ENCODE results near the gene LRRC8D.

Gene LRRC8D

DNA sequence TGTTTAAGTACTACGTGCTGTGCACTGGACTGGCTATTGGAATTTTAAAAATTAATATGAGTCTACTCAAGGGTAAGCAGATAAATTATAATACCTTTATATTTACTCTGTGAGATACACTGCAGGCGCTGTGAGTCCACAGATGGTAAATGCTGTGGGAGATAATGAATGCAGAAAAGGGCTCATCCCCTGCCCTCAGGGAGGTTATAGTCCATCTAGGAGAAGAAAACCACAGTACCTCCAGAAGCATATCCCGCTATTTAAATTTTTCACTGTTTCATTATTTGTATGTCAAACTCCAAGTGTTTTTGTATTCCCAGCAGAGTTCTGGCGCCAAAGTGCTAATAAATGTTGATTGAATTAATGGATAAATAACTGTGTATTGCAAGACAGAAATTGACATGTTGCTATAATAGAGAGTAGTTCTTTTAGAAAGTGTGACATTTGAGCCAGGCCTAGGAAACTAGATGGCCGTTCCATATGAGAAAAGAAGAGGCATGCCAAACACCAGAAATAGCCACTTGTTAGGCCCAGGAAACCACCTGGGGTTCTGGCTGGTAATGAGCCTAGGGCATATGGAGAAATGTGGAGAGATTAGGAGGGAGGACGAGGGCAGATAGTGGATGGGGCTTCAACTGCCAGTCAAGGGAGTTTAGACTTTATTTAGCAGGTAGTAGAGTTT lies 61.7 kb downstream of the LRRC8D start:
- Histone ChIP-seq H4K91ac (ENCODE audit: low read length) (no peak overlapping the region), H3K4me2 (ENCODE audit: low read length, poor library complexity, severe bottlenecking) (no peak overlapping the region), H2AFZ (ENCODE audit: low read depth, low read length) (no peak overlapping the region), H3K36me3 (ENCODE audit: control insufficient read depth in 1 of 2, insufficient read depth in 2 of 2, low read depth in 1 of 2, low read length in 2 of 2) (peaks cover 0 to 4% of the 10 kb centered on the region in 2 experiments), H2BK12ac (ENCODE audit: low read length in 2 of 2) (no peak overlapping the region), H2BK120ac (ENCODE audit: low read depth, low read length) (no peak overlapping the region), H3K79me1 (replicated peaks; ENCODE audit: low read length, poor library complexity, severe bottlenecking) (peaks cover 29% of the 10 kb centered on the region), H3K4me1 (ENCODE audit: control insufficient read depth, insufficient read depth, low read depth, low read length) (peaks cover 2% of the 10 kb centered on the region), H3K18ac (ENCODE audit: low read depth in 1 of 2, low read length in 2 of 2) (no peak overlapping the region), H2BK5ac (ENCODE audit: low read depth, low read length, poor library complexity, severe bottlenecking) (no peak overlapping the region), H2AK5ac (ENCODE audit: low read length, severe bottlenecking) (no peak overlapping the region), H3K23ac (ENCODE audit: low read length in 2 of 2) (no peak overlapping the region), H3K4ac (ENCODE audit: low read depth in 1 of 2, low read length in 2 of 2) (no peak overlapping the region), H3K14ac (ENCODE audit: low read length in 2 of 2) (no peak overlapping the region), H4K8ac (ENCODE audit: low read length) (no peak overlapping the region), H3K27me3 (ENCODE audit: control insufficient read depth in 1 of 2, insufficient read depth in 1 of 2, low read length in 2 of 2) (no peaks in the 10 kb centered on the region), H3K27ac (ENCODE audit: low read length, poor library complexity, severe bottlenecking) (no peak overlapping the region), H3K4me3 (ENCODE audit: insufficient read depth in 1 of 2, low read depth in 1 of 2, low read length in 2 of 2) (no peak overlapping the region), H3K9ac (ENCODE audit: low read length) (no peak overlapping the region), H2BK15ac (ENCODE audit: low read depth, poor library complexity, severe bottlenecking) (no peak overlapping the region), H3K9me3 (ENCODE audit: control insufficient read depth, low read length) (peaks cover 13% of the 10 kb centered on the region)
- 96% methylated on average over 3 of the region's 6 CpGs for WGBS
- no peak for DNase-seq

DNA sequence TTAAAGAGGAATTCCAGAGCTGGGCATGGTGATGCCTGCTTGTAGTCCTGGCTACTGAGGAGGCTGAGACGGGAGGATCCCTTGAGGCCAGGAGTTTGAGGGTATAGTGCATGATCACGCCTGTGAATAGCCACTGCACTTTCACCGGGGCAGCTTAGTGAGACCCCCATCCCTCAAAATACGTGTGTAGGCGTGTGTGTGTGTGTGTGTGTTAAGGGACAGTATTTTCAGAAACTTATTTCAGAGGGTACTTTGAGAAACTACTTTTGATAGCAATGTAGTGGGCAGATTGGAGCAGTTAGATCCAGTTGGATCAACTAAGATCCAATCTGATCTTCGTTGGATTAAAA lies 62.2 kb downstream of the LRRC8D start:
- Histone ChIP-seq H4K8ac (ENCODE audit: low read length) (no peak overlapping the region), H3K14ac (ENCODE audit: low read length in 2 of 2) (no peak overlapping the region), H3K27me3 (ENCODE audit: control insufficient read depth in 1 of 2, insufficient read depth in 1 of 2, low read length in 2 of 2) (no peaks in the 10 kb centered on the region), H3K4me1 (ENCODE audit: control insufficient read depth, insufficient read depth, low read depth, low read length) (peaks cover 2% of the 10 kb centered on the region), H2AFZ (ENCODE audit: low read depth, low read length) (no peak overlapping the region), H3K36me3 (ENCODE audit: control insufficient read depth in 1 of 2, insufficient read depth in 2 of 2, low read depth in 1 of 2, low read length in 2 of 2) (peaks cover 0 to 4% of the 10 kb centered on the region in 2 experiments), H2BK12ac (ENCODE audit: low read length in 2 of 2) (no peak overlapping the region), H3K9me3 (ENCODE audit: control insufficient read depth, low read length) (peaks cover 13% of the 10 kb centered on the region), H3K4me2 (ENCODE audit: low read length, poor library complexity, severe bottlenecking) (no peak overlapping the region), H3K27ac (ENCODE audit: low read length, poor library complexity, severe bottlenecking) (no peak overlapping the region), H3K4me3 (ENCODE audit: insufficient read depth in 1 of 2, low read depth in 1 of 2, low read length in 2 of 2) (no peak overlapping the region), H3K79me1 (replicated peaks; ENCODE audit: low read length, poor library complexity, severe bottlenecking) (peaks cover 28% of the 10 kb centered on the region), H3K18ac (ENCODE audit: low read depth in 1 of 2, low read length in 2 of 2) (no peak overlapping the region), H2BK120ac (ENCODE audit: low read depth, low read length) (no peak overlapping the region), H2BK15ac (ENCODE audit: low read depth, poor library complexity, severe bottlenecking) (no peak overlapping the region), H3K9ac (ENCODE audit: low read length) (no peak overlapping the region), H3K4ac (ENCODE audit: low read depth in 1 of 2, low read length in 2 of 2) (no peak overlapping the region), H3K23ac (ENCODE audit: low read length in 2 of 2) (no peak overlapping the region), H4K91ac (ENCODE audit: low read length) (peak overlapping the region; percentile 65), H2BK5ac (ENCODE audit: low read depth, low read length, poor library complexity, severe bottlenecking) (no peak overlapping the region), H2AK5ac (ENCODE audit: low read length, severe bottlenecking) (no peak overlapping the region)
- WGBS, result 97% methylated on average over 6 of the region's 6 CpGs
- no peak for DNase-seq

GRCh38 chr1:89884718-89885596 lies 64.1 kb downstream of the LRRC8D start:
- Histone ChIP-seq H3K9ac (ENCODE audit: low read length) (no peak overlapping the region), H3K4me3 (ENCODE audit: insufficient read depth in 1 of 2, low read depth in 1 of 2, low read length in 2 of 2) (no peak overlapping the region), H3K4ac (ENCODE audit: low read depth in 1 of 2, low read length in 2 of 2) (no peak overlapping the region), H3K9me3 (ENCODE audit: control insufficient read depth, low read length) (peaks cover 13% of the 10 kb centered on the region), H4K8ac (ENCODE audit: low read length) (no peak overlapping the region), H3K4me1 (ENCODE audit: control insufficient read depth, insufficient read depth, low read depth, low read length) (peaks cover 2% of the 10 kb centered on the region), H3K4me2 (ENCODE audit: low read length, poor library complexity, severe bottlenecking) (no peak overlapping the region), H3K23ac (ENCODE audit: low read length in 2 of 2) (no peak overlapping the region), H2AFZ (ENCODE audit: low read depth, low read length) (no peak overlapping the region), H4K91ac (ENCODE audit: low read length) (no peak overlapping the region), H3K27ac (ENCODE audit: low read length, poor library complexity, severe bottlenecking) (no peak overlapping the region), H3K79me1 (replicated peaks; ENCODE audit: low read length, poor library complexity, severe bottlenecking) (peaks cover 23% of the 10 kb centered on the region), H3K18ac (ENCODE audit: low read depth in 1 of 2, low read length in 2 of 2) (no peak overlapping the region), H3K27me3 (ENCODE audit: control insufficient read depth in 1 of 2, insufficient read depth in 1 of 2, low read length in 2 of 2) (no peaks in the 10 kb centered on the region), H3K36me3 (ENCODE audit: control insufficient read depth in 1 of 2, insufficient read depth in 2 of 2, low read depth in 1 of 2, low read length in 2 of 2) (peaks cover 0 to 4% of the 10 kb centered on the region in 2 experiments), H2BK120ac (ENCODE audit: low read depth, low read length) (no peak overlapping the region), H2AK5ac (ENCODE audit: low read length, severe bottlenecking) (no peak overlapping the region), H3K14ac (ENCODE audit: low read length in 2 of 2) (no peak overlapping the region), H2BK5ac (ENCODE audit: low read depth, low read length, poor library complexity, severe bottlenecking) (no peak overlapping the region), H2BK15ac (ENCODE audit: low read depth, poor library complexity, severe bottlenecking) (no peak overlapping the region), H2BK12ac (ENCODE audit: low read length in 2 of 2) (no peak overlapping the region)
- WGBS, result 90% methylated on average over 5 of the region's 6 CpGs
- DNase-seq, result peak; percentile 49

DNA sequence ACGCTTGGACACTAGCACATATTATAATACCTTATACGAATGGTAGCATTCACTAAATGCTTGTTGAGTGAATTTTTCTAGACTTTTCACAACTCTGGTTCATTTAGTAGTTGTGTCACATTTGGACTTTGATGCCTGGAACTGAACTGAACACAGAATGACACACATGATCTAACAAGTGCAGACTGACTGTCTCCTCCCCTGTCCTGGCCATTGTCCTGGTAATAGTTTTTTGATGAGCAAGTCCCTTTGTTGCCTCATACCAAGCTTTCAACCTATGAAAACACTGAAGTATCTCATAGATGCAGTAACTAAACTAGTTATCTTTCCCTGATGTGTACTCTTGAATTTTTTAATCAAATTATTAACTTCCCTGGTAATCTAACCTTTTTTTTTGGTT lies 66.4 kb downstream of the LRRC8D start:
- Histone ChIP-seq H3K9ac (ENCODE audit: low read length) (no peak overlapping the region), H2BK120ac (ENCODE audit: low read depth, low read length) (no peak overlapping the region), H3K4me2 (ENCODE audit: low read length, poor library complexity, severe bottlenecking) (no peak overlapping the region), H2BK15ac (ENCODE audit: low read depth, poor library complexity, severe bottlenecking) (no peak overlapping the region), H3K4me1 (ENCODE audit: control insufficient read depth, insufficient read depth, low read depth, low read length) (peaks cover 2% of the 10 kb centered on the region), H3K4ac (ENCODE audit: low read depth in 1 of 2, low read length in 2 of 2) (no peak overlapping the region), H4K91ac (ENCODE audit: low read length) (no peak overlapping the region), H3K27ac (ENCODE audit: low read length, poor library complexity, severe bottlenecking) (no peak overlapping the region), H2BK5ac (ENCODE audit: low read depth, low read length, poor library complexity, severe bottlenecking) (no peak overlapping the region), H4K8ac (ENCODE audit: low read length) (no peak overlapping the region), H3K27me3 (ENCODE audit: control insufficient read depth in 1 of 2, insufficient read depth in 1 of 2, low read length in 2 of 2) (no peaks in the 10 kb centered on the region), H2AK5ac (ENCODE audit: low read length, severe bottlenecking) (no peak overlapping the region), H3K23ac (ENCODE audit: low read length in 2 of 2) (no peak overlapping the region), H3K18ac (ENCODE audit: low read depth in 1 of 2, low read length in 2 of 2) (no peak overlapping the region), H3K14ac (ENCODE audit: low read length in 2 of 2) (no peak overlapping the region), H2AFZ (ENCODE audit: low read depth, low read length) (no peak overlapping the region), H3K4me3 (ENCODE audit: insufficient read depth in 1 of 2, low read depth in 1 of 2, low read length in 2 of 2) (no peak overlapping the region), H3K79me1 (replicated peaks; ENCODE audit: low read length, poor library complexity, severe bottlenecking) (peaks cover 18% of the 10 kb centered on the region), H3K9me3 (ENCODE audit: control insufficient read depth, low read length) (no peaks in the 10 kb centered on the region), H3K36me3 (ENCODE audit: control insufficient read depth in 1 of 2, insufficient read depth in 2 of 2, low read depth in 1 of 2, low read length in 2 of 2) (no peaks in the 10 kb centered on the region), H2BK12ac (ENCODE audit: low read length in 2 of 2) (no peak overlapping the region)
- DNase-seq, result no peak
- WGBS, result 100% methylated on average over 2 of the region's 2 CpGs
